ENCODE results near the gene KDM4C.

KDM4C gene

GRCh38 chr9:6901180-6901579 lies 143.4 kb downstream of the KDM4C start:
- DNase-seq (ENCODE audit: low read depth in 1 of 2, low spot score in 1 of 2), result no peak

GRCh38 chr9:6902423-6902822 lies 144.7 kb downstream of the KDM4C start:
- no peak for DNase-seq (ENCODE audit: low read depth in 1 of 2, low spot score in 1 of 2)

GRCh38 chr9:6904371-6904770 lies 146.6 kb downstream of the KDM4C start:
- no peak for DNase-seq (ENCODE audit: low read depth in 1 of 2, low spot score in 1 of 2)

- DNase-seq (ENCODE audit: low read depth in 1 of 2, low spot score in 1 of 2), result no peak
Measured at GRCh38 chr9:6905850-6906375, 148.1 kb downstream of the KDM4C start.

GRCh38 chr9:6907772-6908381 lies 150.1 kb downstream of the KDM4C start:
- no peak for DNase-seq (ENCODE audit: low read depth in 1 of 2, low spot score in 1 of 2)

GRCh38 chr9:6909181-6909580 lies 151.4 kb downstream of the KDM4C start:
- DNase-seq (ENCODE audit: low read depth in 1 of 2, low spot score in 1 of 2), result no peak

GRCh38 chr9:6910032-6910431 lies 152.3 kb downstream of the KDM4C start:
- no peak for DNase-seq (ENCODE audit: low read depth in 1 of 2, low spot score in 1 of 2)

GRCh38 chr9:6910497-6910896 lies 152.7 kb downstream of the KDM4C start:
- no peak for DNase-seq (ENCODE audit: low read depth in 1 of 2, low spot score in 1 of 2)

GRCh38 chr9:6911901-6912638 lies 154.3 kb downstream of the KDM4C start:
- DNase-seq (ENCODE audit: low read depth in 1 of 2, low spot score in 1 of 2), result no peak

- DNase-seq (ENCODE audit: low read depth in 1 of 2, low spot score in 1 of 2), result no peak
Measured at GRCh38 chr9:6915635-6916034, 157.9 kb downstream of the KDM4C start.

GRCh38 chr9:6917162-6917561 lies 159.4 kb downstream of the KDM4C start:
- DNase-seq (ENCODE audit: low read depth in 1 of 2, low spot score in 1 of 2), result no peak

GRCh38 chr9:6920041-6920440 lies 162.3 kb downstream of the KDM4C start:
- DNase-seq (ENCODE audit: low read depth in 1 of 2, low spot score in 1 of 2), result no peak

- DNase-seq (ENCODE audit: low read depth in 1 of 2, low spot score in 1 of 2), result no peak
Measured at GRCh38 chr9:6921315-6921714, 163.5 kb downstream of the KDM4C start.

GRCh38 chr9:6922124-6922676 lies 164.4 kb downstream of the KDM4C start:
- no peak for DNase-seq (ENCODE audit: low read depth in 1 of 2, low spot score in 1 of 2)

- no peak for DNase-seq (ENCODE audit: low read depth in 1 of 2, low spot score in 1 of 2)
Measured at GRCh38 chr9:6922680-6923079, 164.9 kb downstream of the KDM4C start.

GRCh38 chr9:6923086-6923485 lies 165.3 kb downstream of the KDM4C start:
- DNase-seq (ENCODE audit: low read depth in 1 of 2, low spot score in 1 of 2), result no peak

- DNase-seq (ENCODE audit: low read depth in 1 of 2, low spot score in 1 of 2), result no peak
Measured at GRCh38 chr9:6924149-6924548, 166.4 kb downstream of the KDM4C start.

- DNase-seq (ENCODE audit: low read depth in 1 of 2, low spot score in 1 of 2), result no peak
Measured at GRCh38 chr9:6924988-6925563, 167.3 kb downstream of the KDM4C start.

- no peak for DNase-seq (ENCODE audit: low read depth in 1 of 2, low spot score in 1 of 2)
Measured at GRCh38 chr9:6925836-6926235, 168.1 kb downstream of the KDM4C start.

GRCh38 chr9:6926436-6926835 lies 168.7 kb downstream of the KDM4C start:
- DNase-seq (ENCODE audit: low read depth in 1 of 2, low spot score in 1 of 2), result no peak

- no peak for DNase-seq (ENCODE audit: low read depth in 1 of 2, low spot score in 1 of 2)
Measured at GRCh38 chr9:6927838-6928237, 170.1 kb downstream of the KDM4C start.

- DNase-seq (ENCODE audit: low read depth in 1 of 2, low spot score in 1 of 2), result no peak
Measured at GRCh38 chr9:6928863-6929262, 171.1 kb downstream of the KDM4C start.

Measured in activated T-helper 1 cell treated with anti-CD3 and anti-CD28 coated beads, Interleukin-2, amount 50 U/mL, for 16 hours (primary cell).